KOPT-K1 (cell line): ENCODE results near the gene LRRC1.

Experiments used
- H3K27ac ChIP-seq: fragments of 200-600 bp; sonication (generic); 2 replicates; pipeline ENCODE4 v1.5.1; 2016; ENCODE audit warnings: antibody characterized with exemption, mild to moderate bottlenecking, low read depth, low read length; ENCODE audit not compliant: poor library complexity, severe bottlenecking
- H3K36me3 ChIP-seq: fragments of 200-600 bp; sonication (generic); 2 replicates; pipeline ENCODE4 v1.5.1; 2017; ENCODE audit warnings: antibody characterized with exemption, mild to moderate bottlenecking, low read length, moderate library complexity; ENCODE audit not compliant: insufficient read depth
- H3K9me3 ChIP-seq: fragments of 200-600 bp; sonication (generic); 2 replicates; pipeline ENCODE4 v1.5.1; 2017; ENCODE audit warnings: antibody characterized with exemption, low read length, mild to moderate bottlenecking; ENCODE audit not compliant: insufficient read depth, poor library complexity, severe bottlenecking

Gene LRRC1

DNA sequence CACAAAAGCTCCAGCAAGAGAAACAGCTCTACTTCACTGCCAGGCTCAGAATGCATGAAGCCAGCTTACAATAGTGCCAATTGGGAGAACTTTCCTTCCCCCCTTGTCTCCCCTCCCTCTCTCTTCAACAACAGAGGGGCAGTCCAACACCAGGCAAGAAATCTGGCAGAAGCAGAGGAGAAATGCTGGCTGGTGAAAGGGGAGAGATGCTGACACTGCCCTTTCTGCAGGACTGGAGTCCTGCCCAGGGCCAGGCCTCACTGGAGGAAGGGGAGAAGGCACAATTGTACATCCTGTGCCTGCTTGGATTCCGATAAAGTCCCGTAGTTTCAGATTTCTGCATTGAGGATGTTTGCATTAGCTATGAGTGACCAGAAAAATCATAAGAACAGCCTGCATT lies 148.6 kb downstream of the LRRC1 start:
- H3K27ac ChIP-seq: no peak overlapping the region
- peaks cover 10% of the 10 kb centered on the region for H3K9me3 ChIP-seq
- H3K36me3 ChIP-seq: no peaks in the 10 kb centered on the region

DNA sequence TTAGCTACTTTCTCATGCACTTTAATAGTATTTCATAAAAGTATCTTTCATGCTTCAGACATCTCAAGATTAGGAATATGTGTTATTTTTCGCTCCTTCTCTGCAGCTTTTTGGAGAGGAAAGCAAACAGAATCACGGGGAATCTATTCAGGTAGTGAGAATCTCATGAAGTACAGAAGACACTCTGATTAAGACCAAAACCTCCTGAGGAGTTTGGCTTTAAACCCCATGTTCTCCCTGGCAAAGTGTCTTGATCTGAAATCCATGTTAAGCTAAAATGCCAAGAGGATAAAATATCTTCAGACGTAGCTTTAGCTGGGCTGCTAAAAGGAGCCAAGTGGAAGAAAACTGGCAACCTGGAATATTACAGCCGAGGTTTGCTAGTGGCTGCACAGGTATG lies 149.3 kb downstream of the LRRC1 start:
- H3K36me3 ChIP-seq: no peaks in the 10 kb centered on the region
- no peak overlapping the region for H3K27ac ChIP-seq
- peaks cover 10% of the 10 kb centered on the region for H3K9me3 ChIP-seq

GRCh38 chr6:53944543-53944942 lies 149.7 kb downstream of the LRRC1 start:
- no peaks in the 10 kb centered on the region for H3K36me3 ChIP-seq
- H3K9me3 ChIP-seq: peaks cover 14% of the 10 kb centered on the region
- H3K27ac ChIP-seq: no peak overlapping the region

DNA sequence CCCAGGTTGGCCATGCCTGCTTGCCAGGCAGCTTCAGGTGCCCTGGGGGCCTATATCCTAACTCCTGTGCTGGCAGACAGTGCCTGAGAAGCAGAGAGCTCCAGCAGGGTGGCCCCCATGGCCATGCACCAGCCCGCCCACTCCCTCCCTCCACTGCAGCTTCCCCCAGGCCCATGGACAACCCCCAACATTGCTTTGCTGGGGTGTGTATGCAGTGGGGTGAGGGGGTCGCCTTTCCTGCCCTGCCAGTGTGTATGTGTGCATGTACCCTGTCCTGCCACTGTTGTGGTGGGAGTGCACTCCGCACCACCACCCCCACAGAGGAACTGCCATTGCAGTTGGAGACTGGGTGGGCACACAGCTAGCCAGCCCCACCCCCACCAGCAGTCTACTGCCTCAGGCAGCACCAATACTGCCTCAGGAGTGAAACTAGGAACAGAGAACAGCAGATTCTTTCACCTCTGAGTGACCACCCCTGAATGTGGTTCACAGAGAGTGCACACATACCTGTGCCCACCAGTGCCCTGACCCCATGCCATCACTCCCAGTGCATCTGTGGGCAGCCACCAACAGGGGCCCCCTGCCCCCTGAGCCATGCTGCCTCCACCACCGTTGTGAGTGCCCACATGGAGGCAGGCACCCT lies 151.1 kb downstream of the LRRC1 start:
- no peaks in the 10 kb centered on the region for H3K36me3 ChIP-seq
- H3K27ac ChIP-seq: no peak overlapping the region
- peaks cover 14% of the 10 kb centered on the region for H3K9me3 ChIP-seq

GRCh38 chr6:53947780-53948179 lies 153.0 kb downstream of the LRRC1 start:
- Histone ChIP-seq H3K36me3 (no peaks in the 10 kb centered on the region), H3K27ac (no peak overlapping the region)

DNA sequence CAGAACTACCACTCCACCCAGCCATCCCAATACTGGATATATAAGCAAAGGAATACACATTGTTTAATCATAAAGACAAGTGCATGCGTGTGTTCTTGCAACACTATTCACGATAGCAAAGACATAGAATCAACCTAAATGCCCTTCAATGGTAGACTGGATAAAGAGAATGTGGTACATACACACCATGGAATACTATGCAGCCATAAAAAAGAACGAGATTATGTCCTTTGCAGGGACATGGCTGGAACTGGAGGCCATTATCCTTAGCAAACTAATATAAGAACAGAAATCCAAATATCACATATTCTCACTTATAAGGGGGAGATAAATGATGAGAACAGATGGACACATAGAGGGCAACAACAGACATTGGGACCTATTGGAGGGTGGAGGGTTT lies 156.6 kb downstream of the LRRC1 start:
- no peak overlapping the region for H3K27ac ChIP-seq
- no peaks in the 10 kb centered on the region for H3K36me3 ChIP-seq
- H3K9me3 ChIP-seq: peaks cover 19% of the 10 kb centered on the region

More at GRCh38 chr6:53947780-53948179, 153.0 kb downstream of the LRRC1 start:
- H3K9me3 ChIP-seq: peaks cover 19% of the 10 kb centered on the region

DNA sequence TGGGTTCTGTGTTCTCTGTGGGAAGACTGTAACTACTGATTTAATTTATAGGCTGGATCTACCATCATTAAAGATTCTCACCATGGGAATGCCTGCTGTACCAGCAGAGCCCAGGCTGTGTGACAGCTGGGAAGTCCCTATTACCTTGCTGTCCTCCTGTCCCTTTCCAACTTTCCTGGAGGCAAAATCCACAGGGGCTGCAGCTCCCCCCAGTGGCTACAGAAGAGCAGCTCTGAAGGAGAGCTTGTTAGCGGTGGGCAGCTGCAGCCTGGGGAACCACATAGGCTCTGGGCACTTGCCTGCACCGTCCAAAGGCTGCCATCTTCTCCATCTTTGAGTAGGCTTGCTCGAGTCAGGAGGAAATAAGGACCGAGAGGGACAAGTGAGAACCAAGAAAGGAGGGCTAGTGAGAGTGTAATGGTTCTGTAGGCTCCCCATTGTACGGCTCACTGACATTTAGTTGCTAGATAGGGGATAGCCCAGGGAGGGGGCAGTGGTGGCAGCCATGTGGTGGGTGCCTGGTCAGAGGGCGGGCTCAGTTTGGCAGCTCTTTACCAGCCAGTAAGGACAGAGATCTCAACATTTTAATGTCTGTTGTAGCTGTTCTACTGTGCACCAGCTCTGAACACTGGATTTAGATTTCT lies 161.4 kb downstream of the LRRC1 start:
- no peak overlapping the region for H3K27ac ChIP-seq
- peaks cover 3% of the 10 kb centered on the region for H3K9me3 ChIP-seq
- H3K36me3 ChIP-seq: no peaks in the 10 kb centered on the region

DNA sequence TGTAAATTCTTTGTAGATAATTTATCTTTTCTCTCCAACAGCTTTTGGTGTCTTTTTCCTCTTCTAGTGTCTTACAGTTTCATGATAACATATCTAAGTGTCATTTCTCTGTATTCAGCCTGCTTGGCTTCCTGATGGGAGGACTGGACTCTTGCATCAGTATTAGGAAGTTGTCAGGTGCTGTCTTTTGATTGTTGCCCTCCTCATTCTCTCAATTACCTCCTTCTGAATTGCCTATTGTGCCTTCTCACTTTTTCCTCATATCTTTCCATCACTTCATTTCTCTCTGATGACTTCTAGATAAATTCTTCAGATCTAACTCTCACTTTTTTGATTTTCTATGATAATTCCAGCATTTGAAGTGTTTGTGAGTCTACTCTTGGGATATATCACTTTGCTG lies 162.0 kb downstream of the LRRC1 start:
- H3K36me3 ChIP-seq: no peaks in the 10 kb centered on the region
- H3K27ac ChIP-seq: no peak overlapping the region
- no peaks in the 10 kb centered on the region for H3K9me3 ChIP-seq

GRCh38 chr6:53959717-53960116 lies 164.9 kb downstream of the LRRC1 start:
- H3K27ac ChIP-seq: no peak overlapping the region
- H3K36me3 ChIP-seq: no peaks in the 10 kb centered on the region
- no peaks in the 10 kb centered on the region for H3K9me3 ChIP-seq

DNA sequence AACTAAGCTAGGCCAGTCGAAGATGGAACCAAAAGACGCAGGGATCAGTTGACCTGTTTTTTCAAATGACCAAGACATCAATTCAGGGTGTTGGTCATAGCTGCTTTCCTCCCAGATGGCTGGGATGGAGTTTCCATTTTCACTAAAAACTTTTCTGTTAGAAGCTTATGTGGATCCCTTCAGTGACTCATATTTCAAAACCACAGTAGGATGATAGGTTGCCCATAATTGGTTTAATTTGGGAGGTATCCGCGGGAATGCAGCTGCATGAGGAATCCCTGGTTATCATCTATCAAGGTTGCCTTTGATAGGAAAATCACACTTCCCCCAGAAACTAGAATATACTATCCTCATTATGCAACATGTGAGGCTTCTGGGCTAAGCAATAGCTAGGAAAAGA lies 165.5 kb downstream of the LRRC1 start:
- H3K9me3 ChIP-seq: peaks cover 4% of the 10 kb centered on the region
- H3K36me3 ChIP-seq: no peaks in the 10 kb centered on the region
- no peak overlapping the region for H3K27ac ChIP-seq

DNA sequence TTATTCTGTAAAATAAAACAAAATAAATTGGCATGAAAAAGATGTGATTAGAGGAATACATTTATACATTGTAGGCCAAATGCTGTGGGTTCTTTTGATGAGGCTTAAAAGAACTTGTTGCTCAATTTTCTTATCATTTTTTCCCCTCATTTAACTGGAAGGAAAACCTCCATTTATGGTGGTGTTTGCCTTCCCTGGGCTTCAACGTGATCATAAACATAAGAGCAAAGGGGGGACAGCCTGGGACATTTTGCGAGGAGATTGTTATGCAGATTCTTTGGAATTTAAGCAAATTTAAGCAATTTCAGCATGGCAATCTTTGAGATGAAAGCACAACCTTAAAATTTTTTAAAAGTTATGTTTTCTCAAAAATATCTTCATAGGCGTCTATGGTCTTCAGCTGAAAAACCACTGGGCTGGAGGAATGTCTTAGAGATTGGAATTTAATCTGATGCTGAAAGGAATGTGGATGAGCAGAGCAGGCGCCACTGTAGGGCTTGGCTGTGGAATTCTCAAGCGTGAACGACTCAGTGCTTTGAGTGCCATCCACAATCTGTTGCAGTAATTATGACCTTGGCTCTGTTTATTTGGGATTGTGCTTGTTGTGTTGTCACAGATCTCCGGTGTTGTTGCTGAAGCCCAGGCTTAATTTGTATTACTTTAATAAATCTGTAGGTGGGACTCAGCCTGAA lies 167.0 kb downstream of the LRRC1 start:
- H3K27ac ChIP-seq: no peak overlapping the region
- no peaks in the 10 kb centered on the region for H3K36me3 ChIP-seq
- H3K9me3 ChIP-seq: peaks cover 5% of the 10 kb centered on the region

- Histone ChIP-seq H3K9me3 (peaks cover 5% of the 10 kb centered on the region), H3K36me3 (no peaks in the 10 kb centered on the region), H3K27ac (no peak overlapping the region)
These were observed 167.8 kb downstream of the LRRC1 start for GRCh38 chr6:53962646-53963045.

GRCh38 chr6:53967415-53967814 lies 172.6 kb downstream of the LRRC1 start:
- H3K9me3 ChIP-seq: peaks cover 5% of the 10 kb centered on the region
- no peak overlapping the region for H3K27ac ChIP-seq
- H3K36me3 ChIP-seq: no peaks in the 10 kb centered on the region
